HG03520 (cell line): ENCODE data around the gene SORL1.
"Not testable (repeated sequence)": the region's sequence is repeated elsewhere in the genome, so short reads cannot be mapped to it uniquely, and the experiment has no call there.

Experiments
- ATAC-seq: cut with Tn5 transposase; IDR thresholded peaks from one replicate; pipeline ENCODE4 v1.9.1; 2021; ENCODE audit warnings: mild to moderate bottlenecking, moderate library complexity; ENCODE audit not compliant: unreplicated experiment

The SORL1 gene

GRCh38 chr11:121451986-121452608, at the start of gene SORL1:
Gene SORL1, plus strand, starts transcription at chr11:121452314. Its CDS starts 18 bp downstream, at chr11:121452332.
- ATAC-seq = peak; percentile 42

- no peak for ATAC-seq
Measured at GRCh38 chr11:121405646-121406045, 46.5 kb upstream of the SORL1 start.

GRCh38 chr11:121406291-121406690, 45.8 kb upstream of the SORL1 start:
- ATAC-seq = no peak

GRCh38 chr11:121408830-121409229, 43.3 kb upstream of the SORL1 start:
- no peak for ATAC-seq

GRCh38 chr11:121410041-121410440, 42.1 kb upstream of the SORL1 start:
- ATAC-seq = not testable (repeated sequence)

DNA sequence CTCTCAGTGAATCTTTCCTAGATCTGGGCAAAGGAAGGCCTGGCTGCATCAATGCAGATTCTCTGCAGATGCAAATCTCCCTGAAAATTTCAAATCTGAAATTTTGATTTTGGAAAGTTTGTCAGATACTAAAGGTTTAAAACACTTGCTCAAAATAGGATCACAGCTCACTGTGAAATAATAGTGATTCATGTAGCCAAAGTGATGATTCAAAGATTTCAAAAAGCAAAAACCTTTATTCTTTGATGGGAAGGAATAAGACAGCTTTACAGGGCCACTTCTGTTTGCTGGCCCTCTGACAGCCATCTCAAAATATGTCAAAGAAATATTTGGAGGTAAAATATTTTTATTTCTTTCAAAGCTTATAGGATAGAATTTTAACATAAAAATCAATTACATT, 40.8 kb upstream of the SORL1 start:
- not testable (repeated sequence) for ATAC-seq

DNA sequence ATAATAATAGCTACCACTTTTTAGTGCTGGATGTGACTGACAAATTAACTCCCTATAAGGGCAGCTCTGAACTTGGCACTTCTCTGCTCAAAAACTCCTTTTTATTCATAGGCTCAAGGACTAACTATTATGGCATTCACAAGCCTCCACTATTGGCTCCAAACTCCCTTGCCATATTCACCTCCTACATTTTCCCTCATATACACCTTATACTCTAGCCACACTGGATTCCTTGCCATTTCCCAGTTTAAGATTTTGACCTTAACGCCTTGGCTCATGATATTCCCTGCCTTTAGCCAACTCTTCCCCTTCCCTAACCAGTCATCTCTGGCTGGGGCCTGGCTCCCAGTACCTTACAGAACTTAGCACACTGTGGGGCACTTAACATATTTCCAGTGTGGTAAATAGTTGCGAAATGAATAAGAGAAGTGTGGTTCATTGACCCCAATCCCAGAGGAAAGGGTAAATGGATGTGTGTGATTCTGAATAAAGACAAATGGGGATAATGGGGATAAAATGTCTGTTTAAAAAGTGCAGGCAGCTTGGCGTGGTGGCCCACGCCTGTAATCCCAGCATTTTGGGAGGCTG, 40.0 kb upstream of the SORL1 start:
- no peak for ATAC-seq

DNA sequence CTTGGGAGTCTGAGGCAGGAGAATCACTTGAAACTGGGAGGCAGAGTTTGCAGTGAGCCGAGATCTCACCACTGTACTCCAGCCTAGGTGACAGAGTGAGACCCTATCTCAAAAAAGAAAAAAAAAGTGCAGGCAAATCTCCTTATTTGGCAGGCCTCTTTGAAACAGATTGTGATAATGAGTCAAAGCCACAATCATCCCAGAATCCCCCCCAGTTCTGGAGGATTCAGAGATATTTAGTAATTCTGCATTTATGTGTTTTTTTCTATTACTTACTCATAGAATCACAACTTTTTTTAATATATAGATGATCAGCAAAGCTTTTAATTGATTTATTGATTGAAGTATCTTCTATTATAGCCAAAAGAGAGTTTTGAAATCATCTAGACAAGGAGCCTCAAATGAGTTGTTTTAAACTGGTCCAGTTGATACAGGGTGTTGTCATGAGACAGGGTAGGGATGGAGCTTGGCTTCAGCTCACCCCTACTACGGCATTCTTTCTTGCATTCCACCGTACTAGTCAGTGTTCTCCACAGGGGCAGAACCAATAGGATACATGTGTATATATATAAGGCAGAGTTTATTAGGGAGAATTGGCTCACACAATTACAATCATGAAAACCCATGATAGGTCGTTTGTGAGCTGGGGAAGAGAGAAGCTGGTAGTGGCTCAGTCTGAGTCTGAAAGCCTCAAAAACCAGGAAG, 39.3 kb upstream of the SORL1 start:
- ATAC-seq = no peak

DNA sequence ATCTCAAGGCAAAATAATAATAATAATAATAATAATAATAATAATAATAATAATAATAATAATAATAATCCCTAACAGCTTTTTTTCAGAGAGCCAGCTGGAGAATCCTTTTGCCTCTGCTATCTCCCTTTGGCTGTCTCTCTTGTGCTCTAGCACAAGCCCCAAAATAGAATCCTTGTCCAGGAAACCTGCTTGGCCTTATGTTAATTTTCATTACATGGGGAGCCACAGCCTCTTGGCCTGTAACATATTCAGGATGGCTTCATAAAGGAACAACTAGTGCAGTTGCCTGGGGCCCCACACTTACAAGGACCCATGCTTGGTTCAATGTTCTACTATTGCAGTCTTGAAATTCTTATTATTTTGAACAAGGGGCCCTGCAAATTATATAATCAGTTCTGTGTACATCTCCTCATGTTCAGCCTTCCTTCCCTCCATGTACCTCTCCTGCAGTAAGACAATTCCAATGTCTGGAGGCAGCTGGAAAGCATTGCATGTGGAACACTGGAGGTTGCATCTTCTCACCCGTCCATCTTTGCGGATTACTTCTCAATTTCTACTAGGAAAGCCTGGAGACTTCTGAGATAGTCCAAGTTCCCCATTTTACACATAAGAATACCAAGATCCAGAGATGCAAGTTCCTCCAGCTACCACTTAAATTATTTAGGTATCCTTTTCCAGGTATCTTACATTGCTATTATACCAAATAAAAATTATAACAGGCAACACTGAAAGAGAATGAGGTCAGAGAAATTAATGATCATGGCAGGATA, 37.8 kb upstream of the SORL1 start:
- no peak for ATAC-seq

- no peak for ATAC-seq
Measured at GRCh38 chr11:121415856-121416255, 36.3 kb upstream of the SORL1 start.

DNA sequence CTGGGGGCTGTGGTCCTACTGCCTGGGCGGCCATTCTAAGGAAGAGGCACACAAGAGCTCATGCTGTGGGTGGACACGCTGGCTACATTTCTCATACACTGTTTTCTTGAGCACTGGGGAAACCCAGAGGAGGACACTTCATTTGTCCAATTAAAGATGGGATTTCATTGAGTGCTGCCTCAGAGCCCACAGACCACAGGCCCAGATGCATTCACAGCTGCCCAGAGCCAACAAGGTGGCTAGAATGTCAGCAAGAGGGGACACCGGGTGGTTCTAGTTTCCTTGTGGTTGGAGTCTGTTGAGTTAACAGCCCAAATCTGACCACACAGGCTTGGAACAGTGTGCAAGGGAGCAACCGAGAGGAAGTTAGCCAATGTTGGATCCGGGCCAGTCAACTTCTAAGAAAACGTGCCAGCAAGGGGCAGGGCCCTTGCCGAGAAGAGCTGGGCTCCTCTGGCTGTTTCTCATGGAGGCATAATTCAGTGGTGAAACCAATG, 35.0 kb upstream of the SORL1 start:
- ATAC-seq = no peak

- no peak for ATAC-seq
Measured at GRCh38 chr11:121417607-121418006, 34.5 kb upstream of the SORL1 start.

DNA sequence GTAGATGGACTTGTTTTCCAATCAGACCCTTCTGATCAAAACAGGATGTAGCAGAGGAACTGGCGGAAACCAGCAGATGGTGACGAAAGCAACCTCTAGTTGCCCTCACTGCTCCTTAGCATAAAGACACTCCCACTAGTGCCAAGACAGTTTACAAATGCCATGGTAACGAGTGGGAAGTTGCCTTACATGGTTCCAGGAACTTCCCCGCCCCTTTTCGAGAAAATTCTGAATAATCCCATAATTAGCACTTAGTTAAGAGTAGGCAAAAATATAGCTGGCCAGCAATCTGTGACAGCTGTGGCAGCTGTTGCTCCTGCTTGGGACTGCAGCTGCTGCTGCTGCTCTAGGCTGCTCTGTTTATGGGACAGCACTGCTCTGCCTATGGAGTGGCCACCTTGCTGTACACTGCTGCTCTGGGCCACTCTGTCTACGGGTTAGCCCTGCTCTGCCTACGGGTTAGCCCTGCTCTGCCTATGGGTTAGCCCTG, 33.4 kb upstream of the SORL1 start:
- no peak for ATAC-seq

DNA sequence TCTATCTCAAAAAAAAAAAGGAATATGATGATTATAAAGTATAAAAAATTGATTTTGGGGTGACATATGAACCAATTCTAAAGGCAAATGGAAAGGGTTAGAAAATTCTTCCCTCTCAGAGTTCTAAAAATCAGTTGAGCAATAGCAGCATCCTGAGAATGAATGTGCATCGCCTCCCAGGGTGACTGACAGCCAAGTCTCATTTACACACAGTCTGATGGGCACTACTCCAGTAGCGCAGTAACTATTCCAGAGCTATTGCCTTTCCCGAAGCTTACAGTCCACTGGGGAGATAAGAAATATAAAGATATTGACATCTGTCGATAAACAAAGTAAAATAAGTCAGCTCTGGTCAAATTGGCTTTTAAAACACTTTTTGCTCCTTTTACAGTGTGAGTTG, 32.3 kb upstream of the SORL1 start:
- no peak for ATAC-seq

DNA sequence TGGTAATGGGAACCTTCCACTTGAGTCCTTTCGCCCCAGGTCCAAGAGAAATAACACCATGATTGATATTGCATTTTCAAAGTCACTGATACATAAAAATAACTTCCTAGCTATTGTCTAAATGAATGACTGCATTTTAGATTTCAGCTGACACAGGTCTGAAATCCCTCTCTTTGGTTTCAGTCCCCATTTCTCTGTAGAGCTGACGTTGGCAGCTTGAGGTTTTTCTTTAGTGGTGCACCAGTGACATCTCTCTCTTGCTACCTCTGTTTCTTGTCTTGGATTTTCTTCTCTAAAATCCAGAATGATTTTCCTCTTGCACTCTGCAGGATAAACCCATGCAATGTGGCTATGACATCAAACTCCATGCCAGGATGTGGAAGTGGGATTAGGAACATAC, 31.7 kb upstream of the SORL1 start:
- ATAC-seq = no peak

GRCh38 chr11:121421149-121421901, 30.8 kb upstream of the SORL1 start:
- no peak for ATAC-seq

- no peak for ATAC-seq
Measured at GRCh38 chr11:121422675-121423074, 29.4 kb upstream of the SORL1 start.

- no peak for ATAC-seq
Measured at GRCh38 chr11:121425828-121426227, 26.3 kb upstream of the SORL1 start.

DNA sequence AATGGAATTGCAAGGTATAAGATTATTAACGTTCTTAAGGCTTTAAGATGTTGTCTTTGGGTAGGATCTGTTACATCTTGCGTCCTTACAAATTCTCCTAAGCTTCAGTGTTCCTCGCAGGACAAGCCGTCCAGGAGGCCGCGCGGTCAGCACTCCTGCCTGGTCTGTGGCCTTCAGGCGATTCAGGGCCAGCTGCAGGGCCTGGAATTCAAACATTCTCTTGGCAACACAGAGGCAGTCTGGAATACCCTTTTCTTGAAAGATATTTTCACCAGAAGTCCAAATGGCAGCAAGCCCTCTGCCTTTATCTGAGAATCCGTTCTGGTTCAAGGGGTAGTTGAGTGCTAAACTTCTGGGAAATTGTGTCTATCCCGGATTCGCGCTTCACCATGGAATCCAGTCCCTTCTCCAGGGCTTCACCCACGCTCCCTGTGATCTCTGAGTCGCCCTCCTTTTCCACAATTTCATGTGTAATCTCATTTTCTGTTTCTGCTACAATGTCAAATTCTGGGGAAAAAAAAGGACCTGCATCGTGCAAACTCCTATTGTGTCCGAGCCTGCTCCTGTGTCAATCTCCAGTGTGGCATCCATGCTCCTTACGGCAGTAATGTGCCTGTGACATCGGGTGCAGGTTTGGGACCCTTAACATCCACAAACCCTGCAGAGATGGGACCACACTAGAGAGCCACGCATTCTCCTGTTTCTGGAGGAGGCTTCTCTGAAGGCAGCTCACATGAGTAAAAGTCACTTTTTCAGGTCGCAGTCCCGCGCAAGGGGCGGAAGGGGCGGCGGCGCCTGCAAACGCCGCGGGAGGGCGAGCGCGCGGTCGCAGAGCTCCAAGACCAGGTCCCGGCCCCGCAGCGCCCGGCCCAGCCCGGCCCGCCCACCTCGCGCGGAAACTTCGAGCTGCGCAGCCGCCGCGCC, 25.4 kb upstream of the SORL1 start:
- no peak for ATAC-seq

- ATAC-seq = no peak
Measured at GRCh38 chr11:121427400-121427744, 24.7 kb upstream of the SORL1 start.
